Astrocyte of the cerebellum (primary cell): Measurements from ENCODE around the gene NEK11.

Source experiments
- DNase-seq: peaks from one replicate; pipeline ENCODE4 v3.0.0-alpha.2; 2011; ENCODE audit warnings: low read depth
- H3K4me3 ChIP-seq: 2 replicates; pipeline ENCODE4 v1.5.1; 2011; ENCODE audit warnings: mild to moderate bottlenecking, low read depth, low read length, moderate library complexity
- CTCF ChIP-seq: IDR thresholded peaks from 2 replicates; pipeline ENCODE4 v1.5.1; 2012; ENCODE audit warnings: low read length, low read depth, moderate library complexity, mild to moderate bottlenecking; ENCODE audit errors: missing control alignments
- in situ Hi-C: cut with HindIII; loops from 2 replicates; pipeline ENCODE4 v1.10.0; 2017; ENCODE audit warnings: low sequenced_read_pairs

Gene NEK11

GRCh38 chr3:131222599-131222998, 195.9 kb downstream of the NEK11 start:
- H3K4me3 ChIP-seq: no peak overlapping the region
- TF ChIP-seq CTCF: no peak
- in situ Hi-C loops: no loop called here
- no peak for DNase-seq

GRCh38 chr3:131223373-131224289, 197.0 kb downstream of the NEK11 start:
- H3K4me3 ChIP-seq: no peak overlapping the region
- in situ Hi-C loops: no loop called here
- no peak for TF ChIP-seq CTCF
- no peak for DNase-seq

DNA sequence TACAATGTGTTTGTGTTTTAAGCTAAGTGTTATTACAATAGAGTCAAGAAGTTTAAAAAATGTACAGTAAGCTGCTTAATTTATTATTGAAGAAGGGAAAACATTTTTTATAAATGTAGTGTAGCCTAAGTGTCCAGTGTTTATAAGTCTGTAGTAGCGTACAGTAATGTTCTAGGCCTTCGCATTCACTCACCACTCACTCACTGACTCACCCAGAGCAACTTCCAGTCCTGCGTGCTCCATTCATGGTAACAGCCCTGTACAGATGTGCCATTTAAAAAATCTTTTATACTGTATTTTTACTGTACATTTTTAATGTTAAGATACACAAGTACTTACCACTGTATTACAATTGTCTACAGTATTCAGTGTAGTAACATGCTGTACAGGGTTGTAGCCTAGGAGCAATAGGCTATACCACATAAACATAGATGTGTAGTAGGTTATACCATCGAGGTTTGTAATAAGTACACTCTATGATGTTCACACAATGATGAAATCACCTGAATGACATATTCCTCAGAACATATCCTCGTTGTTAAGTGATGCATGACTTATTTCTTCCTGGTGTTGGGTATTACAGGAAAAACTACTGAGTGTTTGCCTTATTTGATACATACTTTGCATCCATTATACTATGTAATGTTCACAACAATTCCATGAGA, 198.3 kb downstream of the NEK11 start:
- DNase-seq: no peak
- no peak for TF ChIP-seq CTCF

DNA sequence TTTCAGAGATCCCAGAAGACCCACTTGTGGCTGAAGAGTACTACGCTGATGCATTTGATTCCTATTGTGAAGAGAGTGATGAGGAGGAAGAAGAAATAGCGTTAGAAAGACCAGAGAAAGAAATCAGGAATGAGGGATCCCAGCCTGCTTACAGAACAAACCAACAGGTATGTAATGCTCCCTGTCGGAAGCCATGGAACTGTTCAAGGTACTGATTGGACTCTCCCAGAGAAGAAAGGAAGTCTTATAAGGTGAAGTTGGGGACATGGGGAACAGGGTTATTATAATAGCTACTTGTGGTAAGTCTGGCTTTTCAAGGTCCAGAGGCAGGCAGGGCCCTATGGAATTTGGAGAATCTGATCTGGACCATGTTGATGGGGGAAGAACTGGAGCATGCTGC, 201.8 kb downstream of the NEK11 start:
- TF ChIP-seq CTCF: no peak
- in situ Hi-C loops: no loop called here

More for the DNA sequence above, 198.3 kb downstream of the NEK11 start:
- H3K4me3 ChIP-seq: no peak overlapping the region
- in situ Hi-C loops: no loop called here

DNA sequence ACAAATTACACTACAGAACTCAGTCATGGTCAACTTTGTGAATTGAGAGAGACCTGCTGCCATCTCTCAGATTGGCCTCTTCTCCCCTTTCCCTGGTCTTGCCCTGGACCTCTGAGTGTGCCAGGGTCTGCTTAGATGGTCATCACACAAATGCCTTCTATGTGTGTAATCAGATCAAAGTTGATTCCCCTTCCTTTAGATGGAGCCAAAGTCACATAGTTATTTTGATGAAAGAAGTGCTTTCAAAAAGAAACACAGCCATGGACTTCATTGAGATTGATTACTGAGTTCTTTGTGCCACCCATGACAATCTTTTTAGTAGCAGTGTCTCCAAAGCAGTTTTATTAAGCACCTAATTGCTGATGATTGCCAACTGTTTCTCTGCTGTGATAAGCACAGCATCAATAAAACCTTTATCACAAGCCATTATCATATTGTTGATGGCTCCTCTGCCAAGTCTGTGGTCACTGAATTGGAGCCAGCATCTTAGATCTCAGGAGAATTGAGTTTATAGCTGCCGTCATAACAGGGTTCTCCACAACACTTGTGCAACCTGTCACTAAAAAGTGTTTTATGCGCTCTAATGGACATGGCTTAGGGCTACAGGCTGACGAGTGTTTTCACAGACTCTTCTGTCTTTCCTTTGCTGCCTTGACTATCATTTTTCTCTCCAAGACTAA, 205.2 kb downstream of the NEK11 start:
- in situ Hi-C loops: no loop called here
- no peak overlapping the region for H3K4me3 ChIP-seq
- no peak for DNase-seq
- no peak for TF ChIP-seq CTCF

More for the DNA sequence above, 201.8 kb downstream of the NEK11 start:
- no peak for DNase-seq
- H3K4me3 ChIP-seq: no peak overlapping the region

DNA sequence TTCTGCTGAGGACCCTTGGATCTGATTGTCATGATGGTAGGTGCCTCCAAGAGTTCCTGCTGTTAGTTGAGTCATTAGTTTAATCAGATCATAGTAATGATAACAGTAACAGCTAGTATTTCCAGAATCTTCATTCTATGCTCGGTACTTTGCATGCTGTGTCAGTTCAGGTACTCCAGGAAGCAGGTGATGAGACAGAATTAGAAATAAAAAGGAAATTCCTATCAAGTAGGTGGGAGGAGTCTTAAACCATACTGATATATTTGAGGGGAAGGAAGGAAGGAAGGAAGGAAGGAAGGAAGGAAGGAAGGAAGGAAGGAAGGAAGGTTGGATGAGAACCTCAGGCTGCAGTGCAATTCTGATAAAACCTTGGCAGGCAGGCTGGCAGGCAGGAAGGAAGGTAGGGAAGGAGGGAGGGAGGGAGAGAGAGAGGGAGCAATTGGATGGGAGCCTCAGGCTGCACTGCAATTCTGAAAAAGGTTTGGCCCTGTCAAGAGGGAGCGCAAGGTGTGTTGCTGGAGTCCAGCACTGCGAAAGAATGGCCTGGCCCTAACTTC, 206.1 kb downstream of the NEK11 start:
- in situ Hi-C loops: no loop called here
- TF ChIP-seq CTCF: no peak
- DNase-seq: no peak
- no peak overlapping the region for H3K4me3 ChIP-seq
